Thyroid gland (tissue), 4 donors: ENCODE measurements around the gene TAGAP. TPM values are rescaled to one million over a fixed set of nuclear protein-coding genes. Genes with fewer than 3 reads are reported as not detected.

Source experiments
- DNase-seq, 2 donors: peaks; one replicate each; pipeline ENCODE4 v3.0.0-alpha.2; 2019
- H3K27ac ChIP-seq, 3 donors: fragments of 200-600 bp; sonication (generic); 1 replicate in 2 of 3; 2 replicates in 1 of 3; pipeline ENCODE4 v1.5.1; 2016 to 2019; ENCODE audit warnings: mild to moderate bottlenecking in 1 of 3, moderate library complexity in 1 of 3
- H3K27me3 ChIP-seq: fragments of 200-600 bp; sonication (generic); one replicate; pipeline ENCODE4 v1.5.1; 2019
- H3K36me3 ChIP-seq, 2 donors: fragments of 200-600 bp; sonication (generic); one replicate each; pipeline ENCODE4 v1.5.1; 2016 to 2019
- H3K4me1 ChIP-seq, 2 donors: fragments of 200-600 bp; sonication (generic); one replicate each; pipeline ENCODE4 v1.5.1; 2017 to 2019
- H3K4me3 ChIP-seq, 3 donors: fragments of 200-600 bp; sonication (generic); replicated peaks in 1 of 3; 1 replicate in 2 of 3; 2 replicates in 1 of 3; pipeline ENCODE4 v1.5.1; 2016; ENCODE audit warnings: mild to moderate bottlenecking in 1 of 3
- H3K9me3 ChIP-seq: fragments of 200-600 bp; sonication (generic); one replicate; pipeline ENCODE4 v1.5.1; 2017
- POLR2A ChIP-seq, 2 donors: fragments of 450-650 bp; IDR thresholded peaks; one replicate each; pipeline ENCODE4 v1.6.1; 2017; ENCODE audit warnings: antibody characterized with exemption in 2 of 2, mild to moderate bottlenecking in 2 of 2, moderate library complexity in 1 of 2
- WGBS, 2 donors: methylation state at CpG; one replicate each; pipeline ENCODE4 v1.1.5; 2017; 5-methylcytosine and 5-hydroxymethylcytosine counted together
- intact Hi-C: fragments of 100-400 bp; cut with DNase I; formaldehyde crosslinking; loops from one replicate; pipeline ENCODE4 v1.15.1; 2023
- total RNA-seq, 4 donors: library from RNA; depleted of rRNA; stranded (reverse); fragments of >200 nt; gene quantifications; one replicate each; pipeline ENCODE4 v1.2.3, GENCODE V29; 2016
- TF ChIP-seq, protein P1 (sequence below), 6 experiments: fragments of 200-600 bp in 3 of 6; fragments of 450-650 bp in 3 of 6; sonication (generic) in 3 of 6; IDR thresholded peaks; one replicate each; pipeline ENCODE4 v1.5.1; 2016 to 2019; ENCODE audit warnings: antibody characterized with exemption in 6 of 6, mild to moderate bottlenecking in 2 of 6, inconsistent platforms in 1 of 6, moderate library complexity in 1 of 6

TAGAP gene
- total RNA-seq, 4 donors from 2014 or later, result 1.1 to 3.7 (median 1.7) TPM

DNA sequence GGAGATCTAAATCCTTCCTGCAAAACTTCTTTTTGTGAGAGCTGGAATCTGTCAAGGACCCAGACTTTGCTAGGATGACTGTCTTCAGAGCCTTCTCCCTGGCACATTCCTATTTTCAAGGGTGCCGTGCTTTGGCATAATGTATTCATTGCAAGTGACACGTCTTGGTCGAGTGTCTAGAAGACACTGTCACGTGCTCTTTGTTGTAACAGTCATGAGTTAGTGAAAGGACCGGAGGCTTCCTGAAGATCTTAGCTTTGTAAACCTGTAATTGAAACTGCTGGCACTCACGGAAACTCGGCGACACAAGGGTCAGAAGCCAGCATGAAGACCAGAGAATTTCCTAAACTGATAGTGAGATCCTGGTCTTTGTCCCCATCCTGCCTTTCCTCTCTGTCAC lies 19.7 kb upstream of the TAGAP start:
- intact Hi-C loops, result no loop called here

DNA sequence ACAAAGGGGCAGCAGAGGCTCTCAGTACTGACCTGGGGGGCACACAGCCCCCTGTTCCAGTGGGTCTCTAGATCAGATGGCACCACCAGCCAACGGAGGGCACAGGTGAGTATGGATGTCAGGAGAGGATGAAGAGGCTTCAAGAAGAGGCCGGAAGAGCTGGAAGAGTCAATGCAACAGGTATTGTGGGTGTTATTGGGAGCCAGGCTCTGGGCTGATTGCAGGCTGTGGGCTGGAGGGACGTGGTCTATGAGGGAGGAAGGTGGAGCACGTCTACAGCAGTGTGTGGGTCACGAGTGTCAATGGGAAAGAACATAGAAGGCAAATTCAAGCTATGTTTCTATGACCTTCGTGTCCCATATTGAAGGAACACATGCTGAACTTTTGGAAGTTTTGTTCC lies 18.8 kb upstream of the TAGAP start:
- no peak for DNase-seq
- TF ChIP-seq, protein P1, sequence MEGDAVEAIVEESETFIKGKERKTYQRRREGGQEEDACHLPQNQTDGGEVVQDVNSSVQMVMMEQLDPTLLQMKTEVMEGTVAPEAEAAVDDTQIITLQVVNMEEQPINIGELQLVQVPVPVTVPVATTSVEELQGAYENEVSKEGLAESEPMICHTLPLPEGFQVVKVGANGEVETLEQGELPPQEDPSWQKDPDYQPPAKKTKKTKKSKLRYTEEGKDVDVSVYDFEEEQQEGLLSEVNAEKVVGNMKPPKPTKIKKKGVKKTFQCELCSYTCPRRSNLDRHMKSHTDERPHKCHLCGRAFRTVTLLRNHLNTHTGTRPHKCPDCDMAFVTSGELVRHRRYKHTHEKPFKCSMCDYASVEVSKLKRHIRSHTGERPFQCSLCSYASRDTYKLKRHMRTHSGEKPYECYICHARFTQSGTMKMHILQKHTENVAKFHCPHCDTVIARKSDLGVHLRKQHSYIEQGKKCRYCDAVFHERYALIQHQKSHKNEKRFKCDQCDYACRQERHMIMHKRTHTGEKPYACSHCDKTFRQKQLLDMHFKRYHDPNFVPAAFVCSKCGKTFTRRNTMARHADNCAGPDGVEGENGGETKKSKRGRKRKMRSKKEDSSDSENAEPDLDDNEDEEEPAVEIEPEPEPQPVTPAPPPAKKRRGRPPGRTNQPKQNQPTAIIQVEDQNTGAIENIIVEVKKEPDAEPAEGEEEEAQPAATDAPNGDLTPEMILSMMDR (IDR thresholded peaks at IDR 0.05), result no peak
- TF ChIP-seq POLR2A (IDR thresholded peaks at IDR 0.05), result no peak
- no peak overlapping the region for H3K27ac ChIP-seq
- 92 to 94% methylated on average over 6 of the region's 6 CpGs for WGBS, 2 donors
- H3K9me3 ChIP-seq, result no peaks in the 10 kb centered on the region
- H3K4me3 ChIP-seq, result no peak overlapping the region
- no peaks in the 10 kb centered on the region for H3K36me3 ChIP-seq
- intact Hi-C loops, result no loop called here
- no peaks in the 10 kb centered on the region for H3K4me1 ChIP-seq
- no peaks in the 10 kb centered on the region for H3K27me3 ChIP-seq

More for the DNA sequence above, 19.7 kb upstream of the TAGAP start:
- 31 to 34% methylated on average over 8 of the region's 8 CpGs for WGBS, 2 donors
- no peak for DNase-seq
- TF ChIP-seq POLR2A (IDR thresholded peaks at IDR 0.05), result no peak
- TF ChIP-seq, protein P1 (IDR thresholded peaks at IDR 0.05), result no peak
- Histone ChIP-seq H3K27me3 (no peaks in the 10 kb centered on the region), H3K27ac (no peak overlapping the region), H3K4me3 (no peak overlapping the region), H3K9me3 (no peaks in the 10 kb centered on the region), H3K4me1 (no peaks in the 10 kb centered on the region), H3K36me3 (no peaks in the 10 kb centered on the region)

DNA sequence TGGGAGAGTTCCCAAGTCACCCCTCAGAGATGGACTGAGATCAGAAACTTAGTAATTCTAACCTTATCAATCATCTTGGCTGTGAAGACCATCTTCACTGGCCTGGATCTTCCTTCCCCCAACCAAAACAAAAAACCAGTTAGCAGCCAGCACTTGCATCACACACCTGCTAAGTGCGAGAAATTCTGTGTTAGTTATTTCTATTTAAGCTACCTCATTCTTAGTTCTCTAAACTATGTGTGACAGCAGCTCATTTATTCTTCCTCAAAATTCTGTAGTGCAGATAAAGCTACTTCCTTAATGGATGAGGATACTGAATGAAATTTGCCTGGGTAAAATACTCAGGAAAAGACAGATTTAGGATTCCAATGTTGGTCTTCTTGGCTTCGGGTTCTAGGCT lies 18.2 kb upstream of the TAGAP start:
- 91 to 92% methylated on average over 2 of the region's 2 CpGs for WGBS, 2 donors
- H3K4me1 ChIP-seq, result no peaks in the 10 kb centered on the region
- H3K36me3 ChIP-seq, result no peaks in the 10 kb centered on the region
- H3K9me3 ChIP-seq, result no peaks in the 10 kb centered on the region
- H3K4me3 ChIP-seq, result no peak overlapping the region
- intact Hi-C loops, result no loop called here
- no peaks in the 10 kb centered on the region for H3K27me3 ChIP-seq
- no peak for TF ChIP-seq POLR2A (IDR thresholded peaks at IDR 0.05)
- TF ChIP-seq, protein P1 (IDR thresholded peaks at IDR 0.05), result no peak
- no peak for DNase-seq
- H3K27ac ChIP-seq, result no peak overlapping the region

DNA sequence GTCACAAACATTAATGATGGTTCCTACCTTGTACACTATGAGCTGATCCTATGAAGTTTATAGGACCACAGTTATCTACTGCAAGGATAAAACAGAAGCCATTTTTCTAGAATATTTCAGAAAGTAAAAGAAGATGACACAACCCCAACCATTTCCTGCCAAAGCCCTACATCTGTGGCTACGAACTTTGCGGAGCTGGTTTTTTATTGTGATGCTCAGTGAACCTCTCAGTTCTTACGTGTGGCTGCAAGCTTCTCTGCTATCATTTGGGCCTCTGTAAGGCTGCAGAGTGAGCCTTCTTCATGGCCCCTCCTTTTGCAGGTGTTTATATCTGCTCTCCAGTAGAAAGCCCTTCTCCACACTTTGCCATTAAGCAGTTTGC lies 17.8 kb upstream of the TAGAP start:
- Histone ChIP-seq H3K9me3 (no peaks in the 10 kb centered on the region), H3K27me3 (no peaks in the 10 kb centered on the region), H3K4me1 (no peaks in the 10 kb centered on the region), H3K36me3 (no peaks in the 10 kb centered on the region), H3K27ac (no peak overlapping the region), H3K4me3 (no peak overlapping the region)
- no peak for DNase-seq
- intact Hi-C loops, result no loop called here
- 61 to 96% methylated on average over 3 of the region's 3 CpGs for WGBS, 2 donors
- no peak for TF ChIP-seq POLR2A (IDR thresholded peaks at IDR 0.05)
- TF ChIP-seq, protein P1 (IDR thresholded peaks at IDR 0.05), result no peak

DNA sequence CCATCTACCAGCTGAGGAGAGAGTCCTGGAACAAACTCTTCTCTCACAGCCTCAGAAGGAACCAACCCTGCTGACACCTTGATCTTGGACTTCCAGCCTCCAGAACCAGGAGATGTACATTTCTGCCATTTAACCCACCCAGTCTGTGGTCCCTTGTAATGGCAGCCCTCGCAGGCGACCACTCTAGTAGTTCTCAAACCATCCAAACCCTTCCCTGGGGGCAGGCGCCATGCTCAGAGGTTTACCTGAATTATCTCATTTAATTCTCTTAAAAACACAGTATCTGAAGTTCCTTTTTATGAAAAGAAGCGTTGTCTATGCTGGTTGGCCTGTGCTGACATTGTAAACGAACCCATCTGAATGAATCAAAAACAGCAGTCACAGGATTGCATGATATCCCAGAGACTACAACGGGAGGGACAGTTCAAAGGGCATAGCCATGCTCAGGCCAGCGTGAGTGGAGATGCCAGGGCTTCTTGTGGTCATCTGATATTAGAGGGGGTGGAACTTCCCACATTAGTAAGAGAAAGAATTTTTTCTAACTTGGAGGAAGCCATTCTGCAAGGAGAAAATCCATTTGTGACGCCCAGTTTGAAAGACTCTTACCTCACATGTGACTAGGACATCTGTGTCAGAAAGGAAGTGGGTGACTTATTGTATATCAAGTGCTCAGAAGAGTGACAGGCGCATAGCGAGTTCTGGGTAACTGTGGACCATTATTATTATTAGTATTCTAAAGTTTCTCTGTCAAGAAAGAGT lies 17.2 kb upstream of the TAGAP start:
- Histone ChIP-seq H3K9me3 (no peaks in the 10 kb centered on the region), H3K4me1 (no peaks in the 10 kb centered on the region), H3K4me3 (no peak overlapping the region), H3K27me3 (no peaks in the 10 kb centered on the region), H3K27ac (no peak overlapping the region), H3K36me3 (no peaks in the 10 kb centered on the region)
- 88 to 92% methylated on average over 10 of the region's 10 CpGs for WGBS, 2 donors
- intact Hi-C loops, result no loop called here
- DNase-seq, result no peak
- TF ChIP-seq, protein P1 (IDR thresholded peaks at IDR 0.05), result no peak
- no peak for TF ChIP-seq POLR2A (IDR thresholded peaks at IDR 0.05)
